Measurements from ENCODE around the gene CDH4. TPM values are rescaled to one million over a fixed set of nuclear protein-coding genes. Genes with fewer than 3 reads are reported as not detected.

Gene CDH4
- total and polyA plus RNA-seq, 10 donors = 0.30 to 20.1 (median 7.7) TPM

DNA sequence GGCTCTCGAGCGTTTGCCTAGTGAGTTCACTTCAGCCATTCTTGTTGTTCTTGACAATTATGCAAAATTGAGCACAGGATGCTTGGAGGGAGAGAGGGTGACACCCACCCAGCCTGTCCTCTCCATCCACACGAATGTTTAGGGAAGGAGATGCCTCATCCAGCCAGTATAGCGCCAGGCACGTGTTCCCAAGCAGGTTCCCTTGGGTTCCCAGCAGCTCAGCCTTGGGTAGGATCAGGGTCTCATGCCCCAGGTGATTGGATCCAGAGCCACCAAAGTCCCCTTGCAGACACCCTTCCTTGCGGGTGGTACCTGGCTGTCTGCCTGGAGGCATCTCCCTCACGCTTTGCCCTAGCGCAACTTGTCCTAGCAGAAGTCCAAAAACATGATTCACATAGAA is 394.9 kb downstream of the CDH4 start:
- Histone ChIP-seq H3K4me3 (no peak overlapping the region), H3K27me3 (replicated peaks in 1 of 7) (no peaks in the 10 kb centered on the region), H3K27ac (no peak overlapping the region), H3K36me3 (no peaks in the 10 kb centered on the region), H3K9me3 (peaks cover 0 to 24% (median 0%) of the 10 kb centered on the region in 8 donors), H3K4me1 (peaks cover 0 to 10% (median 1%) of the 10 kb centered on the region in 6 donors)
- intact Hi-C loops (cut with DNase I; ENCODE audit: low total_unique reads) = no loop called here
- TF ChIP-seq, protein P1, sequence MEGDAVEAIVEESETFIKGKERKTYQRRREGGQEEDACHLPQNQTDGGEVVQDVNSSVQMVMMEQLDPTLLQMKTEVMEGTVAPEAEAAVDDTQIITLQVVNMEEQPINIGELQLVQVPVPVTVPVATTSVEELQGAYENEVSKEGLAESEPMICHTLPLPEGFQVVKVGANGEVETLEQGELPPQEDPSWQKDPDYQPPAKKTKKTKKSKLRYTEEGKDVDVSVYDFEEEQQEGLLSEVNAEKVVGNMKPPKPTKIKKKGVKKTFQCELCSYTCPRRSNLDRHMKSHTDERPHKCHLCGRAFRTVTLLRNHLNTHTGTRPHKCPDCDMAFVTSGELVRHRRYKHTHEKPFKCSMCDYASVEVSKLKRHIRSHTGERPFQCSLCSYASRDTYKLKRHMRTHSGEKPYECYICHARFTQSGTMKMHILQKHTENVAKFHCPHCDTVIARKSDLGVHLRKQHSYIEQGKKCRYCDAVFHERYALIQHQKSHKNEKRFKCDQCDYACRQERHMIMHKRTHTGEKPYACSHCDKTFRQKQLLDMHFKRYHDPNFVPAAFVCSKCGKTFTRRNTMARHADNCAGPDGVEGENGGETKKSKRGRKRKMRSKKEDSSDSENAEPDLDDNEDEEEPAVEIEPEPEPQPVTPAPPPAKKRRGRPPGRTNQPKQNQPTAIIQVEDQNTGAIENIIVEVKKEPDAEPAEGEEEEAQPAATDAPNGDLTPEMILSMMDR (IDR thresholded peaks at IDR 0.05 in 8 of 11, conservative IDR thresholded peaks at IDR 0.05 in 3 of 11) = no peak
- TF ChIP-seq POLR2AphosphoS5 (IDR thresholded peaks at IDR 0.05) (no peak), POLR2A (IDR thresholded peaks at IDR 0.05) (no peak)
- WGBS, 5 donors = 79 to 85% (median 81%) methylated on average over 8 of the region's 8 CpGs
- no peak for DNase-seq

DNA sequence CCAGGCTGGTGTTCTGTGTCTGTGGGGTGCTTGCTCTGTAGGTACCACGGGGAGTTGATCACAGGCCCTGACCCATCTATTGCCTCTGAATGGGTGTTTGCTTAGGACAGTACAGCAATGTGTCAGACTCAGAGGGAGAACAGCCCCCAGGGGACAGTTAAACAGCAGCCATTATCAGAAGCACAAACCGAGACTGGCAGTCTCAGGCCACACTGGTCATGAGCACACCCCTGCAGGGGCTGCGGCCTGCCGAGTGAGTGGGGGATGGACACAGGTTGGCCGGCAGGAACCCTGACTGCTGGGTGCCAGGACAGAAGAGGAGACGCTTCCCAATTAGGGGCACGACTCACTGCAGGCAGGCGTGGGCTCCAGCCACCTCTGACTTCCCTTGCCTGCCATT is 395.6 kb downstream of the CDH4 start:
- TF ChIP-seq, protein P1 (IDR thresholded peaks at IDR 0.05 in 8 of 11, conservative IDR thresholded peaks at IDR 0.05 in 3 of 11) = no peak
- TF ChIP-seq POLR2A (IDR thresholded peaks at IDR 0.05) = no peak
- TF ChIP-seq POLR2AphosphoS5 (IDR thresholded peaks at IDR 0.05) = no peak
- intact Hi-C loops (cut with DNase I; ENCODE audit: low total_unique reads) = no loop called here
- Histone ChIP-seq H3K4me1 (peaks cover 0 to 10% (median 1%) of the 10 kb centered on the region in 6 donors), H3K36me3 (no peaks in the 10 kb centered on the region), H3K27ac (no peak overlapping the region), H3K27me3 (replicated peaks in 1 of 7) (no peaks in the 10 kb centered on the region), H3K9me3 (peaks cover 0 to 17% (median 0%) of the 10 kb centered on the region in 8 donors), H3K4me3 (no peak overlapping the region)
- 63 to 65% (median 64%) methylated on average over 6 to 8 of the region's 8 CpGs for WGBS, 5 donors
- peak; percentile 51 for DNase-seq

GRCh38 chr20:61649105-61649859 is 397.2 kb downstream of the CDH4 start:
- Histone ChIP-seq H3K4me3 (no peak overlapping the region), H3K36me3 (no peaks in the 10 kb centered on the region), H3K4me1 (peaks cover 0 to 2% (median 0%) of the 10 kb centered on the region in 6 donors), H3K27me3 (replicated peaks in 1 of 7) (no peaks in the 10 kb centered on the region), H3K9me3 (peaks cover 0 to 6% (median 0%) of the 10 kb centered on the region in 8 donors), H3K27ac (no peak overlapping the region)
- DNase-seq = peak; percentile 46
- intact Hi-C loops (cut with DNase I; ENCODE audit: low total_unique reads) = no loop called here
- TF ChIP-seq, protein P1 (IDR thresholded peaks at IDR 0.05 in 8 of 11, conservative IDR thresholded peaks at IDR 0.05 in 3 of 11) = no peak
- TF ChIP-seq POLR2A (IDR thresholded peaks at IDR 0.05) (no peak), POLR2AphosphoS5 (IDR thresholded peaks at IDR 0.05) (no peak)
- 80 to 91% (median 84%) methylated on average over 25 of the region's 25 CpGs for WGBS, 5 donors

DNA sequence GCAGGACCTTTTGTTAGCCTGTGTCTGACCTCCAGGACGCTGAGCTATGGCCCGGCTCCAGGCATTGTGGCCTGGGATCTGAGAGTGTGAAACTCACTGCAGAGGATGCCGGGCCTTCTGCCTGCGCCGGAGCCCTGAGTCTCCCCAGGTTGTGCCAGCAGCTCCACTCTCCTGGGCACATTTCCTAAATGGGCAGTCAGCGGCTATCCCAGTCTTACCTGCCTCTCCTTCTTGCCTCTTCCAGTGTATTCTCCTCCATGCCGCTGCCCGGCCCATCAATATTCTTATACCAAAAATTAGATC is 397.8 kb downstream of the CDH4 start:
- TF ChIP-seq POLR2AphosphoS5 (IDR thresholded peaks at IDR 0.05) = no peak
- no peak for TF ChIP-seq POLR2A (IDR thresholded peaks at IDR 0.05)
- TF ChIP-seq, protein P1 (IDR thresholded peaks at IDR 0.05 in 8 of 11, conservative IDR thresholded peaks at IDR 0.05 in 3 of 11) = no peak
- no peaks in the 10 kb centered on the region for H3K36me3 ChIP-seq
- intact Hi-C loops (cut with DNase I; ENCODE audit: low total_unique reads) = no loop called here
- no peaks in the 10 kb centered on the region for H3K4me1 ChIP-seq
- no peaks in the 10 kb centered on the region for H3K27me3 ChIP-seq (replicated peaks in 1 of 7)
- no peak overlapping the region for H3K27ac ChIP-seq
- no peak overlapping the region for H3K4me3 ChIP-seq
- peak; percentile 63 for DNase-seq
- peaks cover 0 to 8% (median 0%) of the 10 kb centered on the region in 8 donors for H3K9me3 ChIP-seq
- 84 to 92% (median 88%) methylated on average over 8 of the region's 8 CpGs for WGBS, 5 donors
